Esophagus muscularis mucosa (tissue), 4 donors: ENCODE measurements around the gene GFRA1.
"Not testable (repeated sequence)": the region's sequence is repeated elsewhere in the genome, so short reads cannot be mapped to it uniquely, and the experiment has no call there.

Source experiments
- CTCF ChIP-seq, 3 experiments: fragments of 200-600 bp in 2 of 3; fragments of 450-650 bp in 1 of 3; sonication (generic) in 2 of 3; IDR thresholded peaks; one replicate each; pipeline ENCODE4 v1.5.1; 2017 to 2019; ENCODE audit warnings: antibody characterized with exemption in 3 of 3, mild to moderate bottlenecking in 2 of 3, moderate library complexity in 1 of 3
- EP300 ChIP-seq: sonication (generic); formaldehyde crosslinking; IDR thresholded peaks from one replicate; pipeline ENCODE4 v1.6.1; 2017; ENCODE audit warnings: antibody characterized with exemption
- POLR2A ChIP-seq: fragments of 450-650 bp; IDR thresholded peaks from one replicate; pipeline ENCODE4 v1.6.1; 2017; ENCODE audit warnings: antibody characterized with exemption, moderate library complexity, mild to moderate bottlenecking, low read depth
- POLR2AphosphoS5 ChIP-seq, 2 donors: sonication (generic); formaldehyde crosslinking; IDR thresholded peaks; one replicate each; pipeline ENCODE4 v1.6.1; 2017; ENCODE audit warnings: antibody characterized with exemption in 2 of 2

DNA sequence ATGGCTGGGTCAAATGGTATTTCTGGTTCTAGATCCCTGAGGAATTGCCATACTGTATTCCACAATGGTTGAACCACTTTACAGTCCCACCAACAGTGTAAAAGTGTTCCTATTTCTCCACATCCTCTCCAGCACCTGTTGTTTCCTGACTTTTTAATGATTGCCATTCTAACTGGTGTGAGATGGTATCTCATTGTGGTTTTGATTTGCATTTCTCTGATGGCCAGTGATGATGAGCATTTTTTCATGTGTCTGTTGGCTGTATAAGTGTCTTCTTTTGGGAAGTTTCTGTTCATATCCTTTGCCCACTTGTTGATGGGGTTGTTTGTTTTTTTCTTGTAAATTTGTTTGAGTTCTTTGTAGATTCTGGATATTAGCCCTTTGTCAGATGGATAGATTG, 237.6 kb downstream of the GFRA1 start:
- not testable (repeated sequence) for TF ChIP-seq CTCF (IDR thresholded peaks at IDR 0.05); POLR2AphosphoS5 (IDR thresholded peaks at IDR 0.05); EP300; POLR2A
